DMS 273 (cell line): Measurements from ENCODE around the gene AMER1.

ENCODE experiments used
- DNase-seq: peaks from one replicate; lab custom pipeline; 2025; ENCODE audit not compliant: unreplicated experiment; lab: John Stamatoyannopoulos, UW

Gene AMER1

GRCh38 chrX:64205441-64205734 is at the start of gene AMER1:
AMER1 (minus strand) TSS chrX:64205708; CDS start chrX:64193286, 12,422 bp downstream.
- peak; percentile 84 for DNase-seq

DNA sequence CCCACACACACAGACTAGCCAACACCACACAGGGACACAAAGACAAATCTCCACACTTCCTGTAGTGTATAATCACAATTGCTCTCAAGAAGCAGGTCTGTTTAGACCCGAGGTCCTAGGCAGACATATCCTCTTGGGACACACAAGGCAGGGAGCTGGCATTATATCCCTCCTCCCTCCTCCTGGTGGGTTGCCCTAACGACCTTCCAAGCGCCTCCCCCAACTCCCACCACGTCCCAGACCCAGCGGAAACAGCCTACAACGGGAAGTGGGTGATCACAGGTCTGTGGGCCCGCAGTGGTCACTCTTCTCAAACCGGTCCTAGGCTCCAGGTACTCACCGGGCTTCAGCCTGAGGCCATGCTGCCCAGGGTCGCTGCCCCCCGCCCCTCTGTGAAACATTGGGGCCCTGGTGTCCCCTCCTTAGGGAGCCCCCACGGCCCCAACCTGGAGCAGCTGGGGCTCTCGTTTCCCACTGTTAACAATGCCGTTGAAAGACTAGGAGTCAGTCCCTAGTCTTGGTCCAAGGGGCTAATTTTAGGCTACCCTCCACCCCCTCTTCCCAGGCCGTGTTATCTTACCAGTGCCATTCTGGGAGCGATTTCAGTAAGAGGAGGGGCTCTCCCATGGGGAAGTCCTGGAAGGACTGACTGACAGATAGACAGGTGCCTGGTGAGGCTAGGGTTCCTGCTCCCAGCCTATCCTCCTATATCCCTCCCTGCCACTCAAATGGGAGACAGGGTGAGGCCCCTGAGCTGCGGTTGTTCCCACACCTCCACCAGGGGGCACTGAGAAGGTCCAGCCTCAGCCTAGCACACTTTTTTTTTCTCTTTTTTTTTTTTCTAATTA is 24.8 kb upstream of the AMER1 start, which contains the start of gene ASB12:
TSS of gene ASB12 (minus strand) at position 485 of the 848 bp plus-strand sequence. CDS start 4,957 bp downstream, outside the sequence.
- no peak for DNase-seq

DNA sequence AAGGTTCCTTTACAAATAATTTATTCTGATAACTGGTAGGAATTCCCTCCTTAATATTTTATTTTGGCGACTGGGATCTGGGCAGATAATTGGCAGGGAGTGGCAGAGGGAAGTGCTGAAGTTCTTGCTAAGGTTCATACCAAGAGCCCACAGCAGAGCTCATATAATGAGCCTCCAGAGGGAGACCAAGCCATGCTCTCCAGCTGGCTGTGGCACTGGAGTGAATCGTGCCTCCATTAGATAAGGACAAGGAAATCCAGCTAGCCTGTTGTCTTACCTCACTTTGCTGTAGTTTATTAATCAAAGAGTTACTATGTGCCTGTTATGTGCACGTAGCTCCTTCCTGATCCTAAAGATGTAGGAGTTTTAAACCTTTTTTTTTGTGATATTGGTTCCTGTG is 23.6 kb upstream of the AMER1 start:
- DNase-seq: peak; percentile 15

- DNase-seq: no peak
Measured at GRCh38 chrX:64218023-64218422, 12.5 kb upstream of the AMER1 start.

DNA sequence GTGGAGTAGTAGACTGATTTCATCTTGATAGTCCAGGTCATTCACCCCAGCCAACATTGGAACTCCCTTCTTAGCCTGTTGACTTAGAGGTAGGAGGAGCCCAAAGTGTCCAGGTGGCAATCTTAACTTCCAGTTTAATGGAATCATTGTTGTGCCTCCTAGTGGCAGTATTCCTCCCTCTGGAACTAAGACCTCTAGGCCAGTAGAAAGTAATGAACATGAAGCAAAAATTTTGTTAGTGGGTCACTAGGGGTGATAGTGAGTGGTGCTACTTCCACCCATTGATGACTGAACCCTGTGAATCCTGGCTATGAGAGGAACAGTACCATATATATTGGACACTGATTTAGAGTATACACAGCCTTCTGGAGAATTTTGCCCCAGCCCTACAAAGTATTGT is 8.5 kb upstream of the AMER1 start:
- DNase-seq: peak; percentile 15

DNA sequence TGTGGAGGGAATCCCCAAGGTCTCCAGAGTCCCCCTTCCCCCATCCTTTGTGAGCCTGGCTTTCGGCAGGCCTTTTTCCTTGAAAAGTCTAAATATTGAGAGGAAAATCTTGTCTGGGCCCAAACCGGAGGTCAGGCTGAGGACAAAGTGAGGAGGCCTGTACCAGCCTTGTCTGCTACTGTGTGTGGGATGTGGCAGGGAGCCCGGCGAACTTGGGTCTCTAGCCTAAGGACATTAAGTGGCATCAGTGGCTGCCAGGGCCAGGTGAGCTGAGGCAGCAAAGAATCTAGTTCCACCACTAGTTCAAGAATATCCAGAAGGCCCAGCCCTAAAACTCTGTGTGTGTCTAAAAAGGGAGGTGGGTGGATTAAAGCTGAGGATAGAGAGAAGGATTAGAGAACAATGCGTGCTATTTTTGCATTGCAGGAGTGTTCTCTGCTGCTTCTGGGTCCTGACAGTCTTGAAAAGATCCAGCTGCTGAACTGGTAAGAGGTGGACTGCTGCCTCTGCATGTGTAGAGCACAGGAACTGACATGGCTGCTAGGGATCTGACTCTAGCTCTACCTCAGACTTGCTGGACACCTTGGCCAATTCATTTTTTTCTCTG is 1.2 kb upstream of the AMER1 start:
- no peak for DNase-seq

- peak; percentile 96 for DNase-seq
Measured at GRCh38 chrX:64205735-64206501, 410 bp upstream of the AMER1 start.

DNA sequence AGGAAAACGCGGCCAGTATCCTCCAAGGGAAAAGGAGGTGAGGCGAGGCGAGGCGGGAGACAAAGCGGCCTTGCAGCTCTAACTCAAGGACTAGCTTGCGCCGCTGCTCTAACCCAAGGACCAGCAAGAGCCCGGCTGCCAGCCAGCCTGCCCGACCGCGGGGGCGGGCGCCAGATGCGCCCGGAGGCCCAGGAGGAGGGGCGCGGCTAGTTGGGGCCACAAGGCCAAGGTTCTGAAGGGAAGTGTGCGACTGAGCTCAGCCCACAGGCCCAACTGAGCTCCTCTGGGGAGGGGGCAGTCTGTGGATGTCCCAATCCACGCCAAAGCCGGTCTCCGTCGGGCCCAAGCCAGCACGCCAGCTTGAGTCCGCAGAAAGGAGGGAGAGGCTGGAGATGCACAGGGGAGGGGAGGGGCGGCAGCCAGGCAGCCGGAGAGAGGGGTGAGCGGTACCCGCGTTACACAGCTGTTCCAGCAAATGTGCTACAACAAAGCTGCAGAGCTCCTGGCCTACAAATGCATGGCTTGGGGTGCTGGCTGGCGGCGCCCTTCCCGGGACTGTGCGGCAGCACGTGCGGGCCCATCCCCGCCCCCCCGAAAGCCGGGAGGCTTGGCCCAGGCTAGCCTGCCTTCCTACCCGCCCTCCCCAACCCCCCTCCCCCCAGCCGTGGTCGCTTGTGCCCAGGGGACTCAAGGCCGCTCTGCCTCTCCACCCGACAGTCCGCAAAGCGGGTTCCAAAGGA is 637 bp downstream of the AMER1 start:
- peak; percentile 79 for DNase-seq

DNA sequence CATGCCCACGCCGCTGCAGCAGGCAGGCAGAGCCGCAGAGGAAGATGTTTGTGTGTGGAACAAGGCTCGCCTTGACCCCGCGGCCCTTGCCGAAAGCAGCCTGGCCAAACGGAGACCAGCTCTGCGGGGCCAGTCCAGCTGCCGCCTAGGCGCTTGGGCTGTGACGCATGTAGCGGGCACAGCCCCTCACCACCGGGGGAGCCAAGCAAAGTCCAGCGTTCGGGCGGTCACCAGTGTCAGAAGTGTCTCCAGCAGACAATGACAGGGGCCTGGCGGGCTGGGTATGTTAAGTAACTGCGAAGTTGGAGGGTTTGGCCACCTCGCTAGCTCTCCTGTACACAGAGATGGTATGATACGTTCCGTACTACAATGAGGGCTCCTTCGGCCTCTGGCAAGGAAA is 1.3 kb downstream of the AMER1 start:
- peak; percentile 33 for DNase-seq

DNA sequence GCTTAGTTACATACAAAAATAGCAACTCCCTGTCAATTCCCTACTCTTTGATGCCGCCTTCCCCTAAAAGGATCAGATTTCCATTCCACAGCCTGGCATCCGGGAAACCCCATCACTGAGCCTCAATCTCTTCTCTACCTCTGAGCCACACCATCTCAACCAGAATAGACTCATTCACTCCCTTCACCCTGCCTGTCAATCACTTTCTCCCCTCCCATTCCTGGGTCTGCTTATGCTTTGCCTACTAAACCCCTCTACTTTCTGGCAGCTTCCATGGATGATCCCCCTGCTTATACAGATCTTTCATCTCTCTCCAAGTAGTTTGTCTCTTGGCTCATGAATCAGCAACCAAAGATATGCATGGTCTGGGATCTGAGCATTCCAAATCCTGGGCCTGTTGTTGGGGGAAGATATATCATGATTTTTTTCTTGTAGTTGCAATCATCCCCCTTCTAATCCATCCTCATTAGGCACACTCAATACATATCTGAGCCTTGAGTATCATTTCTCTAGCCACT is 2.6 kb downstream of the AMER1 start:
- DNase-seq: no peak

DNA sequence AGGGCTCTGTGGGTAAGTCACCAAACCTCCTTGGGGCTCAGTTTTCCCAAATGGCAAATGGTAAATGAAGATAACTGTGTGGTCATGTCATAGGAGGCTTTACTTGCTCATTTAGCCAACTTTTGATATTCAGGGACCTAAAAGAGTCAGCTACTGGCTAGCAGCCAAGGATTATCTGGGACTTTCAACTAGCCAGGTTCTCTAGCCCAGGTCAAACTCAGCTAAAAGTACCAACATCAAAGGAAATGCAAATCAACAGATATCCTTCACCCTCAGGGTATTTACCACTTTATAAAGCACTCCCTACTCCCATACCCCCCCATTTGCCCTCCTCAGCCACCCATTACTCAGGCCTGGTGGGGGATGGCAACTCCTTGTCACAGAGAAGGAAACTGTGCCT is 7.5 kb downstream of the AMER1 start:
- DNase-seq: no peak

- DNase-seq: no peak
Measured at GRCh38 chrX:64196606-64197005, 8.9 kb downstream of the AMER1 start.

DNA sequence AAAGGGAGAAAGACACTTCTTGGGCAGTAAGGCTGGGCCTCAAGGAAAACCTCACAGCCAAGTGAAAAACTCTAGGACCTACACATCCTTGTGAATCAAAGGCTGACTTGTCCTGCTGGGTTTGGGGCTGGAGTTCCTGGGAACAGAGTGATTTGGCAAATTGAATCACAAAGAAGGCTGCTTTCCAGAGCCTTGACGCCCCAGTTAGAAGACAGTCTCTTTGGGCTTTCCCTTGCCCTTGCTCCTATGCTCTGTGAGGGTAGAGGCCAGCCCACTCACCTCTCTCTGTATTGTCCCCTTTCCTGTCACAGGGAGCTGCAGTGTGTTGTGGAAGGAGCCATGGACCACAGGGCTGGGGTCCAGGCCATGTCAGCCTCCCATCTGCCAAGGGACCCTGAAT is 9.6 kb downstream of the AMER1 start:
- DNase-seq: no peak

GRCh38 chrX:64192673-64193072 is 12.8 kb downstream of the AMER1 start:
- DNase-seq: no peak

DNA sequence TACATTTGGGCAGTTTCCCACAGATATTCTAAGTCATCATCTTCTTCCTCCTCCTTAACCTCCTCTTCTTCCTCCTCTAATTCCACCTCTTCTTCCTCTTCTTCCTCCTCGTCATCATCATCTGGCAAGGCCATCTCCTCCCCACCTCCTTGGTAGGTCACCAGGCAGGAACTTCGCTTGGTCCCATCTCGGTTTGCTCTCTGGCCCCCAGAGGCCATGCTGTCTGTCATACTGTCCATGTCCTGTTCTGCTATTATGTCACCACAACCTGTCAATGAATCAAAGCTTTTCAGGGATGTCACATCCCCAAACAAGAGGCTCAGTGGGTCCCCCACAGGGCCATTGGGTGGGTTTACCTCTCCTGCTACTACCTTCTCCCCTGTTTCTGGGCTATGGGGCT is 13.5 kb downstream of the AMER1 start:
- no peak for DNase-seq

GRCh38 chrX:64191281-64192010 is 14.1 kb downstream of the AMER1 start:
- no peak for DNase-seq

- DNase-seq: no peak
Measured at GRCh38 chrX:64190136-64190740, 15.3 kb downstream of the AMER1 start.

DNA sequence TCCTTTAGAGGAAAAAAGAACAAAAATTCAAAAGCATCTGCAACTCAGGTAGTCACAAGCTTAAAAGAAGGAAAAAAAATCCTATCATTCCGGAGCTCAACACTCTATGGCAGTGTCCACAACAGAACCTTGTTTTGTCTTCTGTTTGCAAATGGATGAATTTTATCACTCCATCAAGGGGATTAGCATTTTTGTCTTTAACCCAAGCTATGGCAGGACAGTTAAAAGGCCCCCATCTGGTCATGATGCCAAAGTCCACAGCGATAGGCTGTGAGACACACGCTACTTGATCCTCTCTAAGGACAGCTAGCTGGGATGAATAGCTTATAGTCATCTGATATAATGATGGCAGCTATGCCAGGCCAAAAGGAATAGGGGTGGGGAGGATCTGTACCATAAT is 16.6 kb downstream of the AMER1 start:
- DNase-seq: no peak

DNA sequence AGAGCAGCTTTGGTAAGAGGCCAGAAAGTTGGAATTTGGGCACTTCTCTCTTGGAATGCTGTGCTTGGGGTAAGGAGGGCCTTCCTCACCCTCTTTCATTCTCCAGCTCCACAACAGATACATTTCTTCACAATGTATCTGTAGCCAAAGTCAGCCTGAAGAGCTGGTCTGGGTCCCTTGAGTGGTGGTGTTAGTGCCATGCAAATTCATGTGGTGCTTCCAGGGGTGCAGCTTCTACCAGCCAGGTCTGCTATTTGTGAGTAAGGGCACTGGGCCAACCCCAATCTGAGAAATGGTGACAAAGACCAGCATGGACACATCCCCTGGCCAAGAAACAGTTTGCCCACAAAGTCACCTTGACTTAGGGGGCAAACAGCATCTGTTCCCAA is 17.8 kb downstream of the AMER1 start:
- no peak for DNase-seq
